Middle frontal gyrus (tissue), 1 donor: Measurements from ENCODE around the gene RRP8.

ENCODE experiments used
- DNase-seq: peaks from one replicate; pipeline ENCODE4 v3.0.0-alpha.2; 2015; ENCODE audit warnings: low spot score; ENCODE audit errors: extremely low spot score

Gene RRP8

GRCh38 chr11:6632116-6633073 lies 29.0 kb upstream of the RRP8 start:
- no peak for DNase-seq

DNA sequence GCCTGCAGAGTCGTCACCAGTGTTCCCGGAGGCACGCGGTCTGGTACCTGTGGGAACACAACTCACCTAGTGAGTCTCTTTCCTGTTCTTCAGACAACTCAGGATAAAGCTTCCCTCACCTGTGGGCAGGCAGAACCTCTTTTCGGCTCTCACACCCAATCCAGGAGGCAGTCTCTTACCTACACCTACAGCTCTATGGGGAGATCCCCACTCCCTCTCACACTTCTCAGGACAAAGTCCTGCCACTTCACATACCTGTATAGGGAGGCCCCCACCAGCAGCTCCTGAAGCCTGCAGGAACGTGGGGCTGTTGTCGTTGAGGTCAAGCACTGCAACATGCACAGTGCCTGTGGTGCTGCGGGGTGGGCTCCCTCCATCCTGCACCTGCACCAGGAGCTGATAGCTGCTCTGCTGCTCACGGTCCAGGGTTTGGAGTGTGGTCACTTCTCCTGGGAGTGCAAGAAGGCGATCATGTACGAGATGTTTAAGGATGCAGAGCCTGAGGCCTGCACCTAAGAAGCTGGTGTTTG lies 28.0 kb upstream of the RRP8 start:
- DNase-seq = no peak

DNA sequence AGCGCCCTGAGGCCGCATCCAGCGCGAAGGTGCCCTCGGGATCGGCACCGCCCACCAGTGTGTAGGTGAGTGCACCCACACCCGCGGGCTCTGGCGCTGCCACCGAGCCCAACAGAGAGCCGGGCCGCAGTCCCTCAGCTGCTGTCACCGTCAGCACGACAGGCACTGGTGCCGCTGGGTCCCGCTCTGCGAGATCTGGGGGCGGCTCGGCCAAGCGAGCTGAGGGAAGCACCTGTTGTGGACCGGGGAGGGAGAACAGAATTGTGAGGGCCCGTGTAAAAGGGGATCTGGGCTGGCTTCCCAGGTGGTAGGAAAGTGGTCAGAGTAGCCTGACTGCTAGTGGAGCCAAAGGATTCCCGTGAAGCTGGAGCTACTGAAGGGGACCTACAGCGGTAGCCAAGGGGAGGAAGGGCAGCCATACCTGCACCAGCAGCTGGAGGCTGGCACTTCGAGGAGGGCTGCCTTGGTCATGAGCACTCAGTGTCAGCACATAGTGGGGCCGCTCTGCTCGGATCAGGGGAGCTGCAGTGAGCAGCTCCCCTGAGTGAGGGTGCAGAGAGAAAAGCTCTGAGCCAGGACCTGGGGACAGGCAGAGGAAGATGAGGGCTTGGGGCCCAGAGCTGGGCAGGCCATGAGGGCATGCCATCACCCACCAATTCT lies 27.3 kb upstream of the RRP8 start:
- no peak for DNase-seq

DNA sequence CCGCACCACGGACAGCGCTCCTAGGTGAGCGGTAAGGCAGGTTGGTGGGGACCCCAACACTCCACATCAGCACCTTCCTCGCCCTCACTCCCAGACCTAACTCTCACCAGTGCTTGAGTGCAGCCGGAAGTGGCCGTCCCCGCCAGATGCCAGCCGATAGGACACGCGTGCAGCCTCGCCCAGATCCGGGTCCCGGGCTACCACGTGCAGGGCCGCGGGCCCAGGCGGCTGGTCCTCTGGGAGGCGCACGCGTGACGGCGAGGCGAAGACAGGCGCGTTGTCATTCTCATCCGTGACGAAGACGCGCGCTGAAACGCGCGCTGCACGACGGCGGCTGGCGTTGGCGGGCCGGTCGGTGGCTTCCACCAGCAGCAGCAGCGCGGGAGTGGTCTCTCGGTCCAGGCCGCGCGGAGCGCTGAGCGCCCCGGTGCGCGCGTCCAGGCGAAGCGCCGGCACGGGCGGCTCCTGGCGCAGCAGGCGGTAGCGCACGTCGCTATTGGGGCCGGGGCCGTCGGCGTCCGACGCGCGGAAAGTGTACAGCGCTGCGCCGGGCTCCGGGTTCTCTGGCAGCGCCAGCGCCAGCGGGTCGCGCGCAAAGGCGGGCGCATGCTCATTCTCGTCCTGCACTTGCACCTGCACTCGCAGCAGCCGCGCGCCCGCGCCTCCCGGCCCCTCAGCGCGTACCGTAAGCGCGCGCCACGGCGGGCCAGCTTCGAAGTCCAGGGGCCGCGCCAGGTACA lies 26.6 kb upstream of the RRP8 start:
- DNase-seq = no peak

DNA sequence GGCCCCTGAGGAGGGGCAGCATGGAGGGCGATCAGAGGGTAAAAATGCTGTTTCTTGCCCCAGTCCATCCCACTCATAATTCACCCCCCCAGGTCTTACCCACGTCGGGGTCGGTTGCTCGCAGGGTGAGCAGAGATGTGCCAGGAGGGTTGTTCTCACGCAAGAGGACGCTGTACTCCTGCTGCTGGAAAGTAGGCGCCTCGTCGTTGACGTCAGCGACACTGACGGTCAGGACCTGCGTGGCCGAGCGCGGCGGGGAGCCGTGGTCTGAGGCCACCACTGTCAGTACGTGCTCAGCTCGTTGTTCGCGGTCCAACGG lies 26.1 kb upstream of the RRP8 start:
- no peak for DNase-seq

GRCh38 chr11:6628526-6628925 lies 25.1 kb upstream of the RRP8 start:
- DNase-seq = no peak

GRCh38 chr11:6627762-6628241 lies 24.4 kb upstream of the RRP8 start:
- DNase-seq = no peak

GRCh38 chr11:6626971-6627761 lies 23.8 kb upstream of the RRP8 start:
- DNase-seq = no peak

GRCh38 chr11:6625832-6626420 lies 22.5 kb upstream of the RRP8 start:
- no peak for DNase-seq

- DNase-seq = no peak
Observed at GRCh38 chr11:6625156-6625831, 21.9 kb upstream of the RRP8 start.

DNA sequence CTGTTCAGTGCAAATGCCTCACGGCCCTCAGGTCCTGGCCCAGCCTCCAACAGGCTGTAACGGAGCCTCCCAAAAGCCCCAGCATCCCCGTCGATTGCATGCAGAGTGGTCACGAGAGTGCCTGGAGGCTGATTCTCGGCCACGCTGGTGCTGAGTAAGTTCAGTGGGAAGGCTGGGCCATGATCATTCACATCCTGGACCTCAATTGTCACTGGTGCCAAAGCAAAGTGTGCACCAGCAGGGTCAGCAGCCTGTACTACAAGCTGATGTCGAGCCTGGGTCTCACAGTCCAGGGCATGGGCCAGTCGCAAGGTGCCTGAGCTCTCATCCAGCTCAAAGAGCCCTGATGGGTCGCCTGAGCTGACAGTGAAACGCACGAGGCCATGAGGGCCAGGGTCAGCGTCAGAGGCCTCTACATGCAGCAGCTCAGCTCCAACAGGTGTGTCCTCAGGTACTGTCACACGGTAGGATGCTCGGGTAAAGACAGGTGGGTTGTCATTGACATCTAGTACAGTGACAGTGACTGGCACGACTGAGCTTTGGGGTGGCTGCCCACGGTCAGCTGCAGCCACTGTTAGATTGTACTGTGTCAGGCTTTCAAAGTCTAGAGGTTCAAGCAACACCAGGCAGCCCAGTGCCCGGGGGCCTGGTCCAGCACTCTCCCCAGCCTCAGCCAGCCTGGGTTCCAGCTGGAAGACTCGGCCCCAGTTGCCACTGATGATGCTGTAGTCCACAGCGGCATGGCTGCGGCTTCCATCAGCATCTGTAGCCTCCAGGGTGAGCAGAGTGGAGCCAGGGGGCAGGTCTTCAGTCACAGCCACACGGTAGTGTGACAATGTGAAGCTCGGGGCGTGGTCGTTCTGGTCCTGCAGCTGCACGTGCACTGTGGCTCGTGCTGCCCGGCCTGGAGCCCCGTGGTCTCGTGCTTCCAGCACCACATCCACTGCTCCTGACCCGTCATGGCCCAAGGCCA lies 20.3 kb upstream of the RRP8 start:
- DNase-seq = no peak

DNA sequence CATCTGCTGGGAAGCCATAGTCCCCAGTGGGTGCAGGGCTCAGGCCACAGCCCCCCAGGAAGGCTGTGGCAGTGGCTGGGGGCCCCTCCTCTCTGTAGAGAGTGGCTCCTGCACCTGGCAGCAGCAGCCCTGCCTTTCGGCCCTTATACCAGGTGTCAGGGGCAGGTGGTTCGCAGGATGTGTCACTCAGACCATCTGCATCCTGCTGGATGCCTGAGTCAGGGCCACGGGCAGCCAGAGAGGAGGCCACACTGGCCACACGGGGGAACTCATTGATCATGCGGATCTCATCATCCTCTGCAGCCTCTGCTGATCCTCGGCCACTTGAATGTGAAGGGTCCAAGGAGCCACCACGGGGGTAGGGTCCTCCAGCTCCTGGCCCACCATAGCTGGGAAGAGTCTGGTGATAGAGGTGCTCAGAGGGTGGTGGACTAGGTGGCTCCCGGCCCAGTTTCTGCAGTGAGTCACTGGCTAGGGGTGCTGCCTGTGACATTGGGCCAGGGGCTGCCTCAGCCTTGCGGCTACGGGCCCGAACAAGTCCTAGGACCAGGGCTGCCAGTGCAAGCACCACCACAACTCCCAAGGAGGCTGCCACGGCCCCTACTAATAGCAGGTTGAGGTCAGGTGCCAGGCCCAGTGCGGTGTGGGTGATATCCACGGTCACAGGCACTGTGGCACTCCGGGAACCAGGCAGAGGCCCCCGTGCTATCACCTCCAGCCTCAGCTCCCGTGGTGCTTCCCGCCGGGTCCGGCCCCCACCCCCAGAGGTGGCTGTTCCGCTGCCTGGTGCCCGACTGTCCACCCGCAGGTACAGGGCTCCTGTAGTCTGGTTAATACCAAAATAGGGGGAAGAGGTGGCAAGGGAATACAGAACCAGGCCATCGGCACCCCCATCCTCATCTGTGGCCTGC lies 19.1 kb upstream of the RRP8 start:
- DNase-seq = no peak

GRCh38 chr11:6621711-6622211 lies 18.3 kb upstream of the RRP8 start:
- DNase-seq = no peak

DNA sequence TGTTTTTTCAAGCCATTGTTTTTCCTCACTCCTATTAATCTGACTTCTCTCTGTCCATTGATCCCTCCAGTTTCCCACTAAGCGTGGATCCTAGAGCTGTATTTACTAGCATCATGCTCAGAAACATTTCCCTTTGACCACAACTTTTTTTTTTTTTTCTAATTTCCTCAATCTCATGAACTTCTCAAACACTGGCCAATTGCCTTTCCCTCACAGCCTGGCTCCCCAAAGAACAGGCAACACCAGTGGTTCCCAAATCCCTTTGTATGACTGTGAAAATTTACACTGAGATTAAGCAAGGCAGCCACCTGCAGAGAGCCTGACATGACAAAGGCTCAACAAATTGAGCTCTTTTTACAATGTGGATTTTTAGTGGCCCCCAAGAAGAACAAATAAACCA lies 17.2 kb upstream of the RRP8 start:
- no peak for DNase-seq

- DNase-seq = peak; percentile 97
Observed at GRCh38 chr11:6619004-6619745, 15.8 kb upstream of the RRP8 start, which contains the start of gene TPP1. Gene TPP1 (minus strand): TSS chr11:6619422. CDS start chr11:6619400, 22 bp downstream.

GRCh38 chr11:6618117-6619003 lies 14.9 kb upstream of the RRP8 start:
- no peak for DNase-seq
